Ovary (tissue), 3 donors: ENCODE results near the gene NOS1.

Experiments
- POLR2A ChIP-seq: fragments of 450-650 bp; IDR thresholded peaks from one replicate; pipeline ENCODE4 v1.6.1; 2017; ENCODE audit warnings: antibody characterized with exemption, mild to moderate bottlenecking, moderate library complexity
- TF ChIP-seq, protein P1 (sequence below), 3 donors: fragments of 450-650 bp in 2 of 3; fragments of 200-600 bp in 1 of 3; IDR thresholded peaks; one replicate each; pipeline versions ENCODE4 v1.5.1 to v1.8.0; 2016 to 2022; ENCODE audit warnings: antibody characterized with exemption in 3 of 3, mild to moderate bottlenecking in 1 of 3
- donor health status: DM: no; HTN: no; CAD: no.

DNA sequence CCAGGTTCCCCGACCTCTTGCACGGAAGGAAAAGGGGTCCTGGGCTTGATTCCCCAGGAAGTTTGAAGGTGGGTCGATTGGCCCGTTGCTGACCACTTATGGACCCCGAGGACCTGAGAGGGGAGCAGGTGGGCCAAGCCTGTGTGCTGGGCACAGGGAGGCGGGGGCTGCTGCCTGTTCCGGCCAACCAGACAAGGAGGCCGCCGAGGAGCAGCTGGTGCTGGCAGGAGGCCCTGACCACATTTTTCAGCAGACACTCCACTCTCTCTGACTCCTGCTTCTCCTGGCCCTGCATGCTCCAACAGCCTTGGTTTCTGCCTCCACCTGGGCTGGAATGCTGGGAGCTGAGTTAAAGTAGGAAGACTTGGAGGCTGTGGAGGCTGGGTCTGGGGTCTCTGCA lies 42.8 kb downstream of the NOS1 start:
- TF ChIP-seq, protein P1, sequence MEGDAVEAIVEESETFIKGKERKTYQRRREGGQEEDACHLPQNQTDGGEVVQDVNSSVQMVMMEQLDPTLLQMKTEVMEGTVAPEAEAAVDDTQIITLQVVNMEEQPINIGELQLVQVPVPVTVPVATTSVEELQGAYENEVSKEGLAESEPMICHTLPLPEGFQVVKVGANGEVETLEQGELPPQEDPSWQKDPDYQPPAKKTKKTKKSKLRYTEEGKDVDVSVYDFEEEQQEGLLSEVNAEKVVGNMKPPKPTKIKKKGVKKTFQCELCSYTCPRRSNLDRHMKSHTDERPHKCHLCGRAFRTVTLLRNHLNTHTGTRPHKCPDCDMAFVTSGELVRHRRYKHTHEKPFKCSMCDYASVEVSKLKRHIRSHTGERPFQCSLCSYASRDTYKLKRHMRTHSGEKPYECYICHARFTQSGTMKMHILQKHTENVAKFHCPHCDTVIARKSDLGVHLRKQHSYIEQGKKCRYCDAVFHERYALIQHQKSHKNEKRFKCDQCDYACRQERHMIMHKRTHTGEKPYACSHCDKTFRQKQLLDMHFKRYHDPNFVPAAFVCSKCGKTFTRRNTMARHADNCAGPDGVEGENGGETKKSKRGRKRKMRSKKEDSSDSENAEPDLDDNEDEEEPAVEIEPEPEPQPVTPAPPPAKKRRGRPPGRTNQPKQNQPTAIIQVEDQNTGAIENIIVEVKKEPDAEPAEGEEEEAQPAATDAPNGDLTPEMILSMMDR (IDR thresholded peaks at IDR 0.05): no peak
- no peak for TF ChIP-seq POLR2A
